RPMI8226 (cell line): ENCODE results near the gene ATXN10.
A peak's percentile ranks its signal among the peaks of the same experiment; 100 is the strongest.
"Not testable (repeated sequence)": the region's sequence is repeated elsewhere in the genome, so short reads cannot be mapped to it uniquely, and the experiment has no call there.

Source experiments
- DNase-seq: peaks from one replicate; pipeline ENCODE4 v3.0.0-alpha.2; 2015

Gene ATXN10, protein sequence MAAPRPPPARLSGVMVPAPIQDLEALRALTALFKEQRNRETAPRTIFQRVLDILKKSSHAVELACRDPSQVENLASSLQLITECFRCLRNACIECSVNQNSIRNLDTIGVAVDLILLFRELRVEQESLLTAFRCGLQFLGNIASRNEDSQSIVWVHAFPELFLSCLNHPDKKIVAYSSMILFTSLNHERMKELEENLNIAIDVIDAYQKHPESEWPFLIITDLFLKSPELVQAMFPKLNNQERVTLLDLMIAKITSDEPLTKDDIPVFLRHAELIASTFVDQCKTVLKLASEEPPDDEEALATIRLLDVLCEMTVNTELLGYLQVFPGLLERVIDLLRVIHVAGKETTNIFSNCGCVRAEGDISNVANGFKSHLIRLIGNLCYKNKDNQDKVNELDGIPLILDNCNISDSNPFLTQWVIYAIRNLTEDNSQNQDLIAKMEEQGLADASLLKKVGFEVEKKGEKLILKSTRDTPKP

DNA sequence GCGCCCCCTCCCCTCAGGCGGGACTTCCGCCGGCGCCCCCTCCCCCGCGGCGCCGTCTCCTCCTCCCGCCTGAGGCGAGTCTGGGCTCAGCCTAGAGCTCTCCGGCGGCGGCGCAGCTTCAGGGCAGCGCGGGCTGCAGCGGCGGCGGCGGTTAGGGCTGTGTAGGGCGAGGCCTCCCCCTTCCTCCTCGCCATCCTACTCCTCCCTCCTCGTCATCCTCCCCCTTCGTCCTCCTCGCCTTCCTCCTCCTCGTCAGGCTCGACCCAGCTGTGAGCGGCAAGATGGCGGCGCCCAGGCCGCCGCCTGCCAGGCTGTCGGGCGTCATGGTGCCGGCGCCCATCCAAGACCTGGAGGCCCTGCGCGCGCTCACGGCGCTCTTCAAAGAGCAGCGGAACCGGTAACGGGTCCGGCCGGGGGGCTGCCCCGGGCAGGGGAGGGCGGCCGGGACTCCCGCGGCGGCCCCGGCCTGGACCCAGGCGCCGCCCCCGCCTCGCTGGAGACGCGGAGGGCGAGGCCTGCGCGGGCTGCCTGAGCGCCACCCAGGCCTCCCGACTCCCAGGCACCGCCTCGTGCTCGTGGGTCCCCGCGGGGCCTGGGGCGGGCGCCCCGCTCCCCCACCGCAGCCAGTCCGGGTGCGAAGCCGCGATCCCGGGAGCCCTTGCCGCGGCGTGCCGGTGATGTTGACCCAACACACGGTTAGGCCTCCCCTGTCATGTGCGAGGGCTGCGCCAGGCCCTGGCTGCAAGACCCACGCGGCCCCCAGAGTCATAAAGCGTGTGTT lies at the start of gene ATXN10:
TSS of gene ATXN10 (plus strand) at position 52 of the 781 bp plus-strand sequence. CDS start at position 282, 230 bp downstream.
- peak; percentile 78 for DNase-seq

DNA sequence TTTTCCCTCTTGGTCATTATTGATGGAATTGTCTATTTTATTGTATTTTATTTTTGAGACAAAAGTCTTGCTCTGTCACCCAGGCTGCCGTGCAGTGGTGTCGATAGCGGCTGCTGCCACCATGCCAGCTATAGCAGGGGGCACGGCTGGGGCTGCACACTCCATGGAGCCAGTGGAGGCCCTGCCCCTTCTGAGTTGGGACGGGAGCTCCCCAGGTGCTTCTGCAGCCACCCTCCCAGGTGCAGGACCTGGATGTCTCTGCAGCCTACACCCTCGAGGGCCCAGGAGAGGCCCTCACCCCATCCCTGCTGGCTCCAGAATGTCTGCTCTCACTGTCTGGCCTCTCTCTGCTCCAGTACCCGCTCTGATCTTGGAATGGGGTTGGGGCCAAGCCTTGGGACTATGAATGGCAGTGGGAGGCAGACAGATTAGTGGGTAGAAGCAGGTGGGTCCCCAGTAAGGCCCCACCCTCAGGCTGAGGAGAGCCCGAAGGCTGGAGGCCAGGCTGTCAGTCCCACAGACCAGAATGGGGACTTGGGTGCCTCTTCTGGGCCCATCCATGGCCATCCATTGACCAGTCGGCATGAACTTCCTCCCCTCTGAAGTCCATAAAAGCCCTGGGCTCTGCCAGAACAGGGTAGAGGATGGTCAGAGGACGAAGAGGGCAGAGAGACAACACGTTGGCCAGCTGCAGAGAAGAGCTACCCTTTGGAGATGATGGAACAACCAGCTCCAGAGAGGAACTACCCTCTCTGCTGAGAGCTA lies 49.6 kb upstream of the ATXN10 start:
- no peak for DNase-seq

DNA sequence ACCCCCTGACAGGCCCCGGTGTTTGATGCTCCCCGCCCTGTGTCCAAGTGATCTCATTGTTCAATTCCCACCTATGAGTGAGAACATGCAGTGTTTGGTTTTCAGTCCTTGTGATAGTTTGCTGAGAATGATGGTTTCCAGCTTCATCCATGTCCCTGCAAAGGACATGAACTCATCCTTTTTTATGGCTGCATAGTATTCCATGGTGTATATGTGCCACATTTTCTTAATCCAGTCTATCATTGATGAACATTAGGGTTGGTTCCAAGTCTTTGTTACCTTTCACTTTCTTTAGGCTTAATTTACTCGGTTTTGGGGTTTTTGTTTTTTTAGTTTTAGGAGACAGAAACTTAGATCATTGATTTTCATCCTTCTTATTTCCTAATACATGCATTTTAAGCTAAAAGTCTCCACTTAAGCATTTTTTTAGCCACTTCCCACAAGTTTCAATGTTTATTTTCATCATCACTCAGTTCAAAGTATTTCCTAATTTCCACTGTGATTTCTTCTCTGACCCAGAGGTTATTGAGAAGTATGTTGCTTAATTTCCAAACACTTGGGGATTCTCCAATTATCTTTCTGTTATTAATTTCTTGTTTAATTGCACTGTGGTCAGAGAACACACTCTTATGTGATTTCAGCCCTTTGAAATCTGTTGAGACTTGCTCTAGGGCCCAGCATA lies 48.0 kb upstream of the ATXN10 start:
- DNase-seq: not testable (repeated sequence)

DNA sequence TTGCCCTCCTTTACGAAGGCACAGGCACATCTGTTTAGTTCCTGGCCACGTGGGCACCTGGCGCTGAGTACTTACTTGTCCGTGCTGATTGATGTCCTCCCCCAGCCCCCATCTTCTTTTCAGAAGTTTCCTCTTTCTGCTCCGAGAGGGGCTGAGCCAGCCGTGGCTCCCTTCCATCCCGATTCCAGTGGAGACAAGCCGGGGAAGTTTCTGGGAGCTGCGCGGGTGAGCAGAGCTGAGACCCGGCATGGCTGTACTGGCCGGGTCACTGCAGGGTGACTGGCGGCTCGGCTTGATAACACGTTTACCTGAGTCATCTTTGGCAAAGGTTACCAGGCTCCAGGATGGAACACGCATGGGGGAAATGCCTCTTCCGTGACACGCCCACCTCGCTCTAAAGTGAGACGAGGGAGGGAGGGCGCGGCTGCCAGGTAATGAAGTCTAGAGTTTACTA lies 45.4 kb upstream of the ATXN10 start:
- no peak for DNase-seq

DNA sequence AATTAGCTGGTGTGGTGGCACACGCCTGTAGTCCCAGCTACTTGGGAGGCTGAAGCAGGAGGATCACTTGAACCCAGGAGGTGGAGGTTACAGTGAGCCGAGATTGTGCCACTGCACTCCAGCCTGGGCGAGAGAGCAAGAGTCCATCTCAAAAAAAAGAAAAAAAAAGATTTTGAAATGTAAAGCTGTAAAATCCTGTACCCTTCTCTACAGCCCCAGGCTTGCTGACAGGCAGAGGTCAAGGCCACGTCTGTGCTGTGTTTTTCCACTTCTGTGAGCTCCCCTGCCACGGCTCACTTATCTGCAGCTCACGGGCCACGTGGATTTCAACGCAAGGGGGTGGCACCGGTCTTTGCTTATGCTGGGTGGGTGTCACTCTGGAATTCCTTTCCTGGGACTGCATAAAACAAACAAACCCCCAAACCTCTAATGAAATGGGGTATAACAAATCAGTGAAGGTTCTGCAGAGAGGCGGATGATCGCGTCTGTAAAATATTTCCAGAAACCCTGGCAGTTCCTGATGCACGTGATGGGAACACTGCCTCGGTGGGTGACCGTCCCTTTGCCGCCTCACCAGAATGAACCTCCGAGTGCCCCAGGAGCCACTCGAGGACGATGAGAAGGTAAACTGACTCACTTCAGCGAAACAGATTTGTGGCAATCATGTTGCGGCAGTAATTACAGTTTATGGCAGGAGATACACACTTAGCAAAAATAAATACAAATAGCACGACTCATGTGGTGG lies 44.0 kb upstream of the ATXN10 start:
- DNase-seq: no peak

DNA sequence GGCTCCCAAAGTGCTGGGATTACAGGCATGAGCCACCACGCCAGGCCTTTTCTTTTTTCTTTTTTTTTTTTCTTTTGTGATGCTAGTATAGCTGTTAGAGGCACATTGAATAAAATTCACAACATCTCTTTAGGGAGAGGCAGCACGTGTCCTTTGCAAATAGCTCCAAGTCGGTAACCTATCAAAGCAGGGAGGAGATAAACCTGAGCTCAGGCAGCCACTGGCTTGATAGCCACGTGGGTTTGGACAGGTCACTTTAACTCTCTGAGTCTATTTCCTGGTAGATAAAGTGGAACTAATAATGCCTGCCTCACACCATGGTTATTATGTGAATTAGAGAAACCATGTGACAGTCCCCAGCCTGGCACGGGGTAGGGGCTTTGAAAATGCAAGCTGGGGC lies 43.1 kb upstream of the ATXN10 start:
- no peak for DNase-seq

DNA sequence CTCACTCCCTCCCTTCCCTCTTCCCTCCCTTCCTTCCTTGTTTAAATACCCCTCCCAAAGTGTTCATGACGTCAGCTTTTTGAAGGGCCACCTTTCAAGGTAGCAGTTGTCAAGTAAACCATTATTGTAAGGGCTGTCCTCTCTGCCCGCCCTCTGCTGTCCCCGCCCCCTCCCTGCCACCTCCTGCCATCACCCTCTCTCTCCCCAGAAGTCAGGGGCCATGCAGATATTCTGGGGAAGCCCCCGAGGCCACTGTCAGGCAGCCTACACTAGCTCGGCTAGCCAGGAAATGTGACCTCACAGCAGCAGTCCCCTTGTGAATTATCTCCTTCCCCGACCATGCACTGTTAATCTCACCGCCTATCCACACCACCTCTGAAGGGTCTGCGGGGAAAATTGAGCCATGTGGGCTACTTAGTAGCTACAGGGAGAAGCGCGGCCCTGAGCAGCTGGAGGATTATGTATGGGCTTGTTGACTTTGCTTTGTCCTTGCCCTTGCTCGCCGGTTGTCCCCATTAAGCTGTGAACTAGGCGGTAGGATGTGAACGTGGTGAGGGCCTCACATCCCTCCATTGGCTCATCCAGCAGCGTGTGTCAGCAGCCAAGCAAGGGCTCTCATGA lies 42.1 kb upstream of the ATXN10 start:
- no peak for DNase-seq

DNA sequence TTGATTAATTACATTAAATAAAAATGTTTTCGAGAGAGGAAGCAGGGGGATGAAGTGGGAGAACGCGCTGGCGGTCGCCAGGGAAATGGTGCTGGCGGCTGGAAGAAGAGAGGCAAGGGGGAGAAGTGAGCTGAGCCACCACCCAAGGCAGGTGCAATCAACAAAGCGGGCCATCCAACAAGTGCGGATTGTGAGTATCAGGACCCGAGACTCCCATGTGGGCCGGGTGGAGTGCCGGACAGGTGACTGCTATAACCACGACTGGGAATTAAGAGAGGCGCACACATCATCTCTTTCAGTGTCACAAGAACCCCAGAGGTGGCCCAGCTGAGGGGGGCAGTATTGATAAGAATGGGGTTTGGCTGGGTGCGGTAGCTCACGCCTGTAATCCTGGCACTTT lies 41.2 kb upstream of the ATXN10 start:
- DNase-seq: no peak

DNA sequence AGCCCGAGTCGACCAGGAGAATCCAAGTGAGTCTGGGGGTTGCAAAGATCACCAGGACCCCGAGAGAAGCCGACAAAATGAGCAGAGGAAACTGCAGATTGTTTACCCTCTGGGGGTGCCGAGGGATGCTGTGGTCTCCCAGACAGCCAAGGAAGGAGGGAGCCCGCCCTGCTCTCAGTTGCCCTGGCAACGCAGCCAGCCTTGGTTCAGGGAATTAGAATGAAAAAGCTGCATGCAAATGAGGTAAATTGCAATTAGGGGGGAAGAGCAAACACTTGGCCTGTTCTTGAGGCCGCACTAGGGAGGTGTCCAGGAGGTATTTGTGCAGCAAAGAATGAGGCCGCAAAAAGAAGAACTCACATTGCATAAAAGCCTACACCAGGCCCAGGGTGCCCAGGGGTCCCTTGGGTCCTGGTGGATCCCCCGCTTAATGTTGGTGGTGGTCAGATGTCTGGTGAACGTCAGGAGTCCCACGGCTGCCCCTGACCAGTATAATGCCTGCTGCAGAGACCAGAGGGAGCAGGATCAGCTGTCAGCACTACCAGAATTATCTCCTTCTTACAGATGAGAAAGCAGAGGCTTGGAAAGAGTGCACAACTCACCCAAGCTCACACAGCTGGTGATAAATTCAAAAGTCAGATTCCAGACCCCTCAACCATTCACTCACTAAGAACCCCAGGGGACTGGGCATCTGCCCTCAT lies 40.3 kb upstream of the ATXN10 start:
- no peak for DNase-seq

DNA sequence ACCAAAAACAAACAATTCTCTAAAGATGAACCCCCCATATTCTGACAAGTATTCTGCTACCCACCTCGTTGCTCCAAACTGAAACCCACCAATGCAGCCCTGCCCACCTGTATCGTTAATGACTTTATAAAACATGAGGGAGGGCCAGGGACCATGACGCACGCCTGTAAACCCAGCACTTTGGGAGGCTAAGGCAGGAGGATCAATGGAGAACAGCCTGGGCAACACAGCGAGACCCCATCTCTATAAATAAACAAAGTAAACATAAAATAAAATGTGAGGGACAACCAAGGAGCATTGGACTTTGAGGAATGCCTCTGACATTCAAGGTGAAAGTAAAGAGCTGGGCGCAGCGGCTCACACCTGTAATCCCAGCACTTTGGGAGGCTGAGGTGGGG lies 39.8 kb upstream of the ATXN10 start:
- DNase-seq: no peak

DNA sequence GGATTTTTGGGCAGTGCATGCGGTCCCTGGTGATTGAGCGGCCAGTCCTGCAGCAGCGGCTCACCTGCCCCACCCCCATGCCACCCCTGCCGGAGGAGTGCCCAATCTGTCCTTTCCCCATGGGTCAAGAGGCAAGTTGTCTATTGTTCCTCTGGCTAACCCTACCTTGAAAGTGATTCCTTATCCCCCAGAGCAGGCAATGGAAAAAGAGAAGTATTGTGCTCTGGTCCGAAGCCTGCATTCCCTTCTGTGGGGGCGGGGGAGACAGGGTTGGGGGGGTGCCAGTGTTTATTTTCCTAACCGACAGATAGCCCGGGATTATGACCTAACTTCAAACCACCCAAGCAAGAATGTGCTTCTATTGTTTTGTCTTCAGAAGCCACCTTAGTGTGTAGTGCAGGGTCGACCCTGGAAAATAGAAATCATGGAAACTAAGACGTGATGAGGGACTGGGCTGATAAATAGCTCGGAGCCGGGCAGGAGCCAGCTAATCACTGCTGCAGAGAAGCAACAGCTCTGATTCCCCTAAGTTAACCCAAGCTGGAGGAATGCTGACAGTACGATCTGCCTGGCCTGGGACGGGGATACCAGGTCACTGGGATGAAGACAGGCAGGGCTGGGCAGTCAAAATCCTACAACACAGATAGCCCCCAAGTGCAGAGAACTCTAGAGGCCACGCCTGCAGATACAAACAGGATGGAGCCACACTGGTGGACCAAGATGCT lies 38.7 kb upstream of the ATXN10 start:
- no peak for DNase-seq

DNA sequence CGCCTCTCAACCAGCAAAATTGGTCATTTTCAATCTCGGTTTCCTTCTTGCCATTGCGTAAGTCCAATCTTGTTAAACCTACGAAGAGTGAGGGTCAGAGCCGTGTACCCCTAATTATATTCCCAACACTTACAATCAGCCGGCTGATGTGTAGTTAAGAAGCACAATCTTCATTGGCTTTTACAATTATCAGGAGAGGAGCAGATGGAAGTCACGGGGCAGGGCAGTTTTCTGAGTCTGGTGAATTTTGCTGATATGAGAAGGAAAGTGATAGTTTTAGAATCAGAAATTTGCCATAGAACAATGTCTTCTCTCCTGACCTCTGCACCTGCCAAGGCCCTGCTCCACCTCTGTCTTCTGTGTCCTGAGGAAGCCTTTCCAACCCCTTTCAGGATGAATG lies 35.0 kb upstream of the ATXN10 start:
- DNase-seq: no peak

DNA sequence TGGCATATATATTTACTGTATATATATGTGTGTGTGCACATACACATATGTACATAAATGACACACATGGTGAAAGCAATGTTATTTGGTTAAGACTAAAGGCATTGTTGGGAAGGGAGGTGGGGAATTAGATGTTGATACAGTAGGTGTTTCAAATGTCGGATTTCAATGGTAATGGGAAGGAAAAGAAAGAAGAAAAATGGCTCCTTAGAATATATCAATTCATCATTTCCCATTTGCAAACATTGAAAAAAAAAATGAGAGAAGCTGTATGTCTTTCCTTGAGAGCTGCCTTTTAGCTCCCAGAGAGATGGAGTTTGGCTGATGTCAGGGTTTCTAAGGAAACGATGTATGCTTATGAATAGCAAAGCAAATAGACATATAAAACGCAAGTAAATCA lies 33.4 kb upstream of the ATXN10 start:
- no peak for DNase-seq

DNA sequence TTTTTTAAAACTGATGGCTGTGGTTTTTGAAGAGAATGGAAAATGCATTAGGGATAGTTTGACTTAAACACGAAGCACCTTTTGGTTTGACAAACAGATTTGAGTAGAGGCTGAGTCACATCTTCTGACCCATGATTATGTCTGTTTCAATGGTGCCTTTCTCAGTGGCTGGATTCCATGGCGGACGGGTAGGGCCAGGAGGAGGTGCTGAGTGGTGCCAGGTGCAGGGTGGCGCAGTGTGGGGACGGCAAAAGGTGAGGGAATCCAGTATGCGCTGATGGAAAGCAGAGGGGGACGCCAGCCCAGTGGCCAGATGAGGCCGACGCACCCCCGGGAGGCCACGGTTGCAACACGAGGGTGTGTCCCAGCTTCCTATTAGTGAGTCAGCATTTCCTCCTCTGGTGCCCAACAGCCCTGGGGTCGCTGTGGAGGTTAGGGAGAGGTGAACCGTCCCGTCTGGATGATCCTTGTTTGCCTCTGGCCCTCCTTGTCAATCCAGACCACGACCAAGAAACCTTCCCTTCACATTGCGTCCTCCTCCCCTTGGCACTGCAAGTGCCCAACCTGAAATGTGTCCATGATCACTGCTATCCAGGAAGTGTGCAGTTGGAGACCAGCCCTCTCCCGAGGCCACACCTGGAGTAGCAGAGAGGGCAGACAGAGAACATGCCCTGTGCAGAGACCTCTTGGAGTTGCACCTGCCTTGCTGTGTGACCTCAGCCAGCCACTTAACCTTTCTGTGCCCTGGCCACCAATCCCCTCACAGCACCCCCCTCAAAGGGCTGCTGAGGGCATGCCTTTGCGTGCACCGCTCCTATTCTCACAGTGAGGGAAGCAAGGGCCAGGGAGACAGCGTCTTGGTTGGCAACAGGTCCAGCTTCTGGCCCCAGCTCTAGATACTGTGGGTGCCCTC lies 32.5 kb upstream of the ATXN10 start:
- peak; percentile 53 for DNase-seq

DNA sequence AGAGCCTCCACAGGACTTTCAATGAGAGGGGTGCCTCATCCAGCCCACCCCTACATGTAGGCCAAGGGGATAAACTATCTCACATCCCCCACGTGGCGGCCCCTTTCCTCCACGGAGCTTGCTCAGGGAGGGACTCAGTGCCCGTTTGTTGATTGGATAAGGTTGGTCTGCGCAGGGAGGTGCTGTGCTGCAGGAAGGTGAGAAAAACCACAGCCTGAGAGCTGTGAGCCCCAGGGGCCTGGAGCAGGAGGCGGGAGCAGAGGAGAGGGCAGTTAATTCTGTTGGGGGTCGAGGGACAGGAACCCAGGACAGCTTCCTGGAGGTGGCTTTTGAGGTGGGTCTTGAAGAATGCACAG lies 31.9 kb upstream of the ATXN10 start:
- no peak for DNase-seq

DNA sequence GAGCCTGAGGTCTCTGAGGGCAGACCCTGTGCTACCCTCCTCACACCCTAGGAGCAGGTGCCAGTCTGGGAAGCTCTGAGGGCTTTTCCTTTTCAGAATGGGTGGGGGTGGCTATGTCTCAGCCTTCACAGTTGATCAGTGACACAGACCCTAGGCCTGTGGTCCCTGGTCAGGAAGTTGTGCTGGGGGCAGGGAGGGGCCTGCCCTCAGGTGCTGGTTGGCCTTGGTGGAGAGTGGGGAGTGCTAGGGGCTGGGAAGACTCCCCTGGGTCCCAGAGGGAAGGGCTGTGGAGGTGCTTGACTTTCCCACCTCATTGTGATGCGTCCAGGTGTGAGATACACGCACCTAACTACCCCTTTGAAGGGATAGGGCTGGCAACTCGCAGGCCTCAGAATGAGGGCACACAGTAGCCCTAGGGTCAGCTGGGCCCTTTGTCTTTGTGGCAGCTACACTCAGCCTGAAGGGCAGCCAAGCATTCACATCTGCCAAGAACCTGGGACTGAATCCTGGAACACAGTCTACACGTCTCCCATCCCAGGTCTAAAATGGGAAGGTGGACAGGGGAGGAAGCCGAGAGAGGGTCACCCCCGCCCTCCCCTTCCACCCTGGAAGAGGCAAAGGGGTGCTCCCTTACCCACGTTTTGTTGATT lies 31.2 kb upstream of the ATXN10 start:
- no peak for DNase-seq

DNA sequence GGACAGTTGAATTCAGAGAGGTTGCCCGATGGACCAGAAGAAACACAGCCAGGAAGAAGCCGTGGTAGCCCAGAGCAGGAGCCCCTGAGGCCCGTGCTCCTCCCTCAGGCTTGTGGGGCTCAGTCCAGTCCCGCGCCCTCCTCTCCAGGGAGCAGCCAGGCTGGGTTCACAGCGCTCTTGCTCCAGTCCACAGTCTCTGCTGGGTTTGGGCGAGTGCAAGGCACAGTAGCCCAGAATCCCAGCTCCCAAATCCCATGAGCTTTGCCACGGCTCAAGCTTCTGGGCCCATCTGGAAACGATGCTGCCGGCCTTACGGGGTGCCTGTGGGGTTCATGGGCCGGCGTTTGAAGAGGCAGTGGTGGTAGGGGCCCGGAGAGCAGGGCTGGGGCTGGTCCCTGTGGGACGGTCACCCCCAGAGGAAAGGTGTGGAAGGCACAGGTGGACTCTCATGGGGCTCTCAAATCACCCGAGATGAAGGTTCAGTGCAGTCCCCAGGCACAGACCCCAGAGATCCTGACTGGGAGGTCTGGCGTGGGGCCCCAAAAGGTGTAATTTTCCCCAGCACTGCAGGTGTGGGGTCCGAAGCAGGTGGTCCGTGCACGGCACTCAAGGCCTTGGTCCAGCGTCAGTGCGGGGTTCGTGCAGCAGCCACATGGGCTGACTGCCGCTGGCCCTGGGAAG lies 30.6 kb upstream of the ATXN10 start:
- DNase-seq: no peak

DNA sequence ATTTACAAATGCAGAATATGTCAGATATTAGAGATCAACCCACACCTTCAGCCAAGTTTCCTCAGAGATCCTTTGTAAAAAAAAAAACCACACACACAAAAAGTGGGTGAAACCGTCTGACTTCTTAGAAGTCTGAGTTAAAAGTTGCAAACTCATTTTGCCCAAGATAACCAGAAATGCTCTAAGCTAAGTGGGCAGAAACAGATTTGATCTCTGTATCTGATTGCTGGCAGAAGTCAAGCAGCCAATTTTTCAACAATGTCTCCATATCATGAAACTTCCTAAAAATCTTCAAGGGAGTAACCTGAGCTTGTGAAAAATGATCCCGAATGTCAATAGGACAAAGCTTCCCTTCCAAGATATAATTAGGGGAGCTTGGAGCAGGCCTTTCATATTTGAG lies 28.6 kb upstream of the ATXN10 start:
- DNase-seq: no peak
